GM19324 (cell line): ENCODE data around the gene RUNX2.

Source experiments
- ATAC-seq: cut with Tn5 transposase; IDR thresholded peaks from one replicate; pipeline ENCODE4 v1.9.1; 2021; ENCODE audit warnings: mild to moderate bottlenecking, moderate library complexity; ENCODE audit not compliant: unreplicated experiment, low FRiP score

RUNX2 gene

GRCh38 chr6:45712786-45713185 lies 384.7 kb downstream of the RUNX2 start:
- ATAC-seq, result no peak
